K562 (cell line): ENCODE results near the gene TCAF1. TPM values are rescaled to one million over a fixed set of nuclear protein-coding genes. Genes with fewer than 3 reads are reported as not detected.

Experiments
- CBX1 ChIP-seq: sonication (generic); IDR thresholded peaks from 2 replicates; pipeline ENCODE4 v1.6.1; 2016; ENCODE audit warnings: antibody characterized with exemption, low read depth, mild to moderate bottlenecking
- E2F6 ChIP-seq, 2 experiments: IDR thresholded peaks; 2 replicates each; pipeline ENCODE4 v1.6.1; 2011; ENCODE audit warnings: borderline replicate concordance in 1 of 2, control low read depth in 1 of 2, low read depth in 1 of 2, low read length in 1 of 2, mild to moderate bottlenecking in 1 of 2, mixed read lengths in 1 of 2, moderate library complexity in 1 of 2; ENCODE audit not compliant: insufficient read depth in 1 of 2, insufficient read length in 1 of 2, poor library complexity in 1 of 2, severe bottlenecking in 1 of 2; ENCODE audit errors: extremely low read depth in 1 of 2
- GTF2E2 ChIP-seq: fragments of 200-800 bp; sonication (Bioruptor generic); IDR thresholded peaks from 2 replicates; pipeline ENCODE4 v1.6.1; 2016; ENCODE audit warnings: missing genetic modification characterization, missing compliant biosample characterization
- KDM1A ChIP-seq, 2 experiments: fragments of 450-650 bp; IDR thresholded peaks; 2 replicates each; pipeline ENCODE4 v1.6.1; 2016; ENCODE audit warnings: mild to moderate bottlenecking in 2 of 2
- KDM2B ChIP-seq: fragments of 250-450 bp; sonication (Bioruptor Pico); IDR thresholded peaks from 2 replicates; pipeline ENCODE4 v1.8.0; 2021; ENCODE audit warnings: mild to moderate bottlenecking, moderate library complexity
- KLF13 ChIP-seq: fragments of 450-650 bp; IDR thresholded peaks from 2 replicates; pipeline ENCODE4 v1.6.1; 2016; ENCODE audit warnings: missing genetic modification characterization, low read depth, mild to moderate bottlenecking, missing compliant biosample characterization, moderate library complexity, borderline replicate concordance
- MEF2A ChIP-seq: IDR thresholded peaks from 2 replicates; pipeline ENCODE4 v1.6.1; 2011; ENCODE audit warnings: low read depth, mild to moderate bottlenecking, low read length, moderate library complexity; ENCODE audit not compliant: control insufficient read depth
- NR2C2 ChIP-seq, 2 experiments: fragments of 200-800 bp in 1 of 2; sonication (Bioruptor generic) in 1 of 2; sonication (generic) in 1 of 2; formaldehyde crosslinking in 1 of 2; IDR thresholded peaks; 2 replicates each; pipeline versions ENCODE4 v1.6.1 to v1.8.0; 2016 to 2022; ENCODE audit warnings: mild to moderate bottlenecking in 1 of 2, missing compliant biosample characterization in 1 of 2, missing genetic modification characterization in 1 of 2, missing genetic modification reagents in 1 of 2
- PRDM10 ChIP-seq: fragments of 450-650 bp; IDR thresholded peaks from 2 replicates; pipeline ENCODE4 v1.6.1; 2018; ENCODE audit not compliant: partially characterized antibody
- RNF219 ChIP-seq: fragments of 250-450 bp; sonication (Bioruptor Pico); IDR thresholded peaks from 2 replicates; pipeline ENCODE4 v1.5.0; 2022; ENCODE audit warnings: mild to moderate bottlenecking
- SRSF3 ChIP-seq: fragments of 200-400 bp; formaldehyde crosslinking; IDR thresholded peaks from 2 replicates; pipeline ENCODE4 v1.6.1; 2016; ENCODE audit warnings: mild to moderate bottlenecking, low read length, moderate library complexity; ENCODE audit not compliant: insufficient read depth
- ZNF280A ChIP-seq: fragments of 450-650 bp; IDR thresholded peaks from 2 replicates; pipeline ENCODE4 v1.6.1; 2018; ENCODE audit warnings: mild to moderate bottlenecking, low read depth; ENCODE audit not compliant: partially characterized antibody
- polyA plus RNA-seq, 8 experiments: library from polyadenylated mRNA; depleted of rRNA in 4 of 8; stranded (reverse) in 5 of 8; unstranded in 3 of 8; fragments of >200 nt; fragmentation: Nextera tagmentation in 2 of 8; fragmentation: Illumina TruSeq in 1 of 8; extraction: Ambion mirVana in 2 of 8; extraction: Trizol in 1 of 8; gene quantifications; 2 replicates each; pipeline versions ENCODE4 v1.2.1 to v1.2.3, GENCODE V29; 2011 to 2014; ENCODE audit warnings: inconsistent platforms in 1 of 8, missing spikeins in 1 of 8
- total RNA-seq, 7 experiments: library from RNA; depleted of rRNA in 6 of 7; stranded (reverse); fragments of >200 nt in 6 of 7; fragmentation: Illumina TruSeq in 2 of 7; extraction: Trizol in 2 of 7; gene quantifications; 2 replicates each; pipeline versions ENCODE4 v1.2.1 to v1.2.3, GENCODE V29; 2011 to 2021; ENCODE audit warnings: low replicate concordance in 1 of 7

The TCAF1 gene
- total and polyA plus RNA-seq, 9 of the 15 experiments (the other 6 are each of a cell fraction or from before 2014, with no cell fraction given): 6.2 to 52.2 (median 24.4) TPM

GRCh38 chr7:143901668-143902331 is at the start of gene TCAF1 (continued):
- TF ChIP-seq SRSF3: no peak
- TF ChIP-seq ZNF280A: no peak
- TF ChIP-seq PRDM10: no peak
- TF ChIP-seq KDM1A (IDR thresholded peaks at IDR 0.05): no peak
- TF ChIP-seq CBX1: peak; percentile 93
- no peak; the same call in 1 of the 2 replicates for TF ChIP-seq KDM2B (CRISPR knock-in tag)
- no peak for TF ChIP-seq RNF219 (CRISPR knock-in tag)
- TF ChIP-seq MEF2A: no peak
- TF ChIP-seq KLF13 (tag): peak; percentile 78; the same call in 1 of the 2 replicates
- TF ChIP-seq NR2C2 (CRISPR knock-in tag; IDR thresholded peaks at IDR 0.05): 0 out of 2 replicates have a peak, but pooled peaks have one; percentile 44
- TF ChIP-seq NR2C2 (tag; IDR thresholded peaks at IDR 0.05): peak; percentile 89
- TF ChIP-seq GTF2E2 (tag): no peak
- peak; percentile 10 to 58 for TF ChIP-seq E2F6 (IDR thresholded peaks at IDR 0.05; ENCODE audit: borderline replicate concordance in 1 of 2, extremely low read depth in 1 of 2, insufficient read depth in 1 of 2, insufficient read length in 1 of 2, low read depth in 1 of 2, low read length in 1 of 2, poor library complexity in 1 of 2, severe bottlenecking in 1 of 2)
